Mesenchymal stem cell (in vitro differentiated cells and primary cell): Measurements from ENCODE around the gene MSMB.

ENCODE experiments used
- DNase-seq: peaks from one replicate; pipeline ENCODE4 v3.0.0-alpha.2; 2013
- H2AFZ ChIP-seq: one replicate; pipeline ENCODE4 v1.6.1; 2013; ENCODE audit warnings: low read depth, mild to moderate bottlenecking, control low read depth, inconsistent platforms, low read length, moderate library complexity
- H2AK5ac ChIP-seq: 2 replicates; pipeline ENCODE4 v1.6.1; 2013; ENCODE audit warnings: low read length, moderate library complexity, mild to moderate bottlenecking, inconsistent platforms; ENCODE audit not compliant: severe bottlenecking
- H2BK120ac ChIP-seq: one replicate; pipeline ENCODE4 v1.6.1; 2013; ENCODE audit warnings: low read depth, mild to moderate bottlenecking, inconsistent platforms, low read length, moderate library complexity
- H2BK12ac ChIP-seq, 2 experiments: one replicate each; pipeline ENCODE4 v1.6.1; 2013; ENCODE audit warnings: inconsistent platforms in 2 of 2, low read length in 2 of 2, mild to moderate bottlenecking in 2 of 2, moderate library complexity in 2 of 2, control low read depth in 1 of 2
- H2BK15ac ChIP-seq: one replicate; pipeline ENCODE4 v1.6.1; 2013; ENCODE audit warnings: mild to moderate bottlenecking, low read depth, inconsistent platforms; ENCODE audit not compliant: poor library complexity, severe bottlenecking
- H2BK5ac ChIP-seq: 2 replicates; pipeline ENCODE4 v1.6.1; 2013; ENCODE audit warnings: low read depth, mild to moderate bottlenecking, low read length, control low read depth, inconsistent platforms; ENCODE audit not compliant: poor library complexity, severe bottlenecking
- H3K14ac ChIP-seq, 2 experiments: one replicate each; pipeline ENCODE4 v1.6.1; 2013; ENCODE audit warnings: inconsistent platforms in 2 of 2, low read length in 2 of 2, control low read depth in 1 of 2, mild to moderate bottlenecking in 1 of 2, moderate library complexity in 1 of 2
- H3K18ac ChIP-seq, 2 experiments: one replicate each; pipeline ENCODE4 v1.6.1; 2013; ENCODE audit warnings: inconsistent platforms in 2 of 2, low read length in 2 of 2, control low read depth in 1 of 2, low read depth in 1 of 2, mild to moderate bottlenecking in 1 of 2
- H3K23ac ChIP-seq, 2 experiments: one replicate each; pipeline ENCODE4 v1.6.1; 2013; ENCODE audit warnings: inconsistent platforms in 2 of 2, low read length in 2 of 2, mild to moderate bottlenecking in 2 of 2, moderate library complexity in 2 of 2, control low read depth in 1 of 2
- H3K27ac ChIP-seq: 2 replicates; pipeline ENCODE4 v1.5.1; 2013; ENCODE audit warnings: mild to moderate bottlenecking, moderate library complexity, low read length, control low read depth, inconsistent platforms; ENCODE audit not compliant: poor library complexity, severe bottlenecking
- H3K27me3 ChIP-seq, 2 experiments: 2 replicates each; pipeline versions ENCODE4 v1.6.1 to v1.7.0; 2013; ENCODE audit warnings: low read length in 2 of 2, mild to moderate bottlenecking in 2 of 2, moderate library complexity in 2 of 2, control low read depth in 1 of 2, inconsistent platforms in 1 of 2; ENCODE audit not compliant: control insufficient read depth in 1 of 2, insufficient read depth in 1 of 2
- H3K36me3 ChIP-seq, 2 experiments: 2 replicates each; pipeline versions ENCODE4 v1.6.1 to v1.7.0; 2013; ENCODE audit warnings: low read length in 2 of 2, control low read depth in 1 of 2, inconsistent platforms in 1 of 2, low read depth in 1 of 2, mild to moderate bottlenecking in 1 of 2; ENCODE audit not compliant: insufficient read depth in 2 of 2, control insufficient read depth in 1 of 2
- H3K4ac ChIP-seq, 2 experiments: one replicate each; pipeline ENCODE4 v1.6.1; 2013; ENCODE audit warnings: inconsistent platforms in 2 of 2, low read length in 2 of 2, mild to moderate bottlenecking in 2 of 2, moderate library complexity in 2 of 2, control low read depth in 1 of 2, low read depth in 1 of 2
- H3K4me1 ChIP-seq: 2 replicates; pipeline ENCODE4 v1.6.1; 2013; ENCODE audit warnings: low read depth, low read length, control low read depth; ENCODE audit not compliant: control insufficient read depth, insufficient read depth
- H3K4me2 ChIP-seq: 2 replicates; pipeline ENCODE4 v1.6.1; 2013; ENCODE audit warnings: low read length, mild to moderate bottlenecking, inconsistent platforms; ENCODE audit not compliant: poor library complexity, severe bottlenecking
- H3K4me3 ChIP-seq, 2 experiments: 2 replicates each; pipeline versions ENCODE4 v1.5.1 to v1.7.0; 2013; ENCODE audit warnings: low read length in 2 of 2, mild to moderate bottlenecking in 2 of 2, control low read depth in 1 of 2, low read depth in 1 of 2; ENCODE audit not compliant: insufficient read depth in 1 of 2
- H3K79me1 ChIP-seq: replicated peaks from 2 replicates; pipeline ENCODE4 v1.6.1; 2013; ENCODE audit warnings: mild to moderate bottlenecking, control low read depth, low read length, inconsistent platforms; ENCODE audit not compliant: poor library complexity, severe bottlenecking
- H3K9ac ChIP-seq: 2 replicates; pipeline ENCODE4 v1.7.0; 2013; ENCODE audit warnings: mild to moderate bottlenecking, low read length, moderate library complexity
- H3K9me3 ChIP-seq: 2 replicates; pipeline ENCODE4 v1.7.0; 2013; ENCODE audit warnings: mild to moderate bottlenecking, low read length; ENCODE audit not compliant: control insufficient read depth
- H4K8ac ChIP-seq: one replicate; pipeline ENCODE4 v1.6.1; 2013; ENCODE audit warnings: inconsistent platforms, mild to moderate bottlenecking, low read length, moderate library complexity
- H4K91ac ChIP-seq: one replicate; pipeline ENCODE4 v1.6.1; 2013; ENCODE audit warnings: mild to moderate bottlenecking, low read length, inconsistent platforms
- WGBS: methylation state at CpG from one replicate; pipeline ENCODE4 v1.1.7; 2013; ENCODE audit warnings: mixed read lengths; 5-methylcytosine and 5-hydroxymethylcytosine counted together

Gene MSMB

GRCh38 chr10:46055771-46056170 is 9.7 kb upstream of the MSMB start:
- Histone ChIP-seq H3K36me3 (no peaks in the 10 kb centered on the region), H3K27ac (no peak overlapping the region), H2BK15ac (no peak overlapping the region), H3K4me1 (no peaks in the 10 kb centered on the region), H4K91ac (no peak overlapping the region), H3K18ac (no peak overlapping the region), H3K23ac (no peak overlapping the region), H2BK5ac (no peak overlapping the region), H3K4ac (no peak overlapping the region), H2BK120ac (no peak overlapping the region), H2BK12ac (no peak overlapping the region), H3K9me3 (peaks cover 5% of the 10 kb centered on the region), H3K9ac (no peak overlapping the region), H3K4me2 (no peak overlapping the region), H4K8ac (no peak overlapping the region), H2AFZ (no peak overlapping the region), H3K4me3 (no peak overlapping the region), H2AK5ac (no peak overlapping the region), H3K79me1 (no peaks in the 10 kb centered on the region), H3K14ac (no peak overlapping the region), H3K27me3 (peaks cover 21 to 40% of the 10 kb centered on the region in 2 experiments)
- no peak for DNase-seq
- 100% methylated on average over 2 of the region's 4 CpGs for WGBS

- no peak overlapping the region for H4K8ac ChIP-seq
- no peak overlapping the region for H3K4me2 ChIP-seq
- no peak overlapping the region for H2BK5ac ChIP-seq
Measured at GRCh38 chr10:46053534-46054434, 7.7 kb upstream of the MSMB start.

GRCh38 chr10:46052791-46053375 is 6.8 kb upstream of the MSMB start:
- H4K91ac ChIP-seq, result peak overlapping the region; percentile 53
- H3K4me1 ChIP-seq, result no peaks in the 10 kb centered on the region
- H3K4ac ChIP-seq, result no peak overlapping the region
- H3K27me3 ChIP-seq, result peaks cover 20 to 50% of the 10 kb centered on the region in 2 experiments
- no peak overlapping the region for H2AFZ ChIP-seq
- H2BK15ac ChIP-seq, result no peak overlapping the region
- H4K8ac ChIP-seq, result peak overlapping the region; percentile 14
- H3K36me3 ChIP-seq, result no peaks in the 10 kb centered on the region
- no peak overlapping the region for H2BK120ac ChIP-seq
- peaks cover 5% of the 10 kb centered on the region for H3K9me3 ChIP-seq
- no peak overlapping the region for H3K4me2 ChIP-seq
- H2BK5ac ChIP-seq, result no peak overlapping the region
- no peak overlapping the region for H2AK5ac ChIP-seq
- H3K23ac ChIP-seq, result no peak overlapping the region
- H3K9ac ChIP-seq, result no peak overlapping the region
- H3K4me3 ChIP-seq, result no peak overlapping the region
- DNase-seq, result no peak
- 90% methylated on average over 4 of the region's 6 CpGs for WGBS
- H3K27ac ChIP-seq, result no peak overlapping the region
- peak overlapping the region in 1 of 2 experiments; percentile 69 for H2BK12ac ChIP-seq
- H3K79me1 ChIP-seq, result no peaks in the 10 kb centered on the region
- no peak overlapping the region for H3K18ac ChIP-seq
- H3K14ac ChIP-seq, result peak overlapping the region in 1 of 2 experiments; percentile 41

More at GRCh38 chr10:46053534-46054434, 7.7 kb upstream of the MSMB start:
- Histone ChIP-seq H3K18ac (peak overlapping the region in 1 of 2 experiments; percentile 24), H3K4me1 (no peaks in the 10 kb centered on the region), H2BK12ac (no peak overlapping the region), H3K79me1 (no peaks in the 10 kb centered on the region), H3K4me3 (no peak overlapping the region), H3K9ac (no peak overlapping the region), H2BK120ac (peak overlapping the region; percentile 34), H2BK15ac (no peak overlapping the region), H3K36me3 (no peaks in the 10 kb centered on the region), H3K27ac (no peak overlapping the region), H4K91ac (no peak overlapping the region), H3K4ac (no peak overlapping the region), H3K23ac (no peak overlapping the region), H2AFZ (no peak overlapping the region), H3K9me3 (peaks cover 5% of the 10 kb centered on the region), H2AK5ac (no peak overlapping the region), H3K14ac (no peak overlapping the region), H3K27me3 (peaks cover 15 to 45% of the 10 kb centered on the region in 2 experiments)
- no peak for DNase-seq
- WGBS, result 67% methylated on average over 9 of the region's 9 CpGs

GRCh38 chr10:46052057-46052790 is 6.2 kb upstream of the MSMB start:
- H2AFZ ChIP-seq, result no peak overlapping the region
- peak overlapping the region in 1 of 2 experiments; percentile 57 for H2BK12ac ChIP-seq
- H3K79me1 ChIP-seq, result no peaks in the 10 kb centered on the region
- no peak overlapping the region for H2BK120ac ChIP-seq
- H3K18ac ChIP-seq, result no peak overlapping the region
- no peak overlapping the region for H3K4ac ChIP-seq
- H3K4me1 ChIP-seq, result no peaks in the 10 kb centered on the region
- no peak overlapping the region for H2BK15ac ChIP-seq
- H3K23ac ChIP-seq, result no peak overlapping the region
- H2AK5ac ChIP-seq, result no peak overlapping the region
- H3K36me3 ChIP-seq, result no peaks in the 10 kb centered on the region
- no peak overlapping the region for H3K27ac ChIP-seq
- no peak overlapping the region for H4K91ac ChIP-seq
- no peak overlapping the region for H2BK5ac ChIP-seq
- DNase-seq, result peak; percentile 38
- peaks cover 2% of the 10 kb centered on the region for H3K9me3 ChIP-seq
- peaks cover 27 to 57% of the 10 kb centered on the region in 2 experiments for H3K27me3 ChIP-seq
- no peak overlapping the region for H3K4me3 ChIP-seq
- H3K14ac ChIP-seq, result no peak overlapping the region
- H3K9ac ChIP-seq, result no peak overlapping the region
- H4K8ac ChIP-seq, result no peak overlapping the region
- no peak overlapping the region for H3K4me2 ChIP-seq
- 81% methylated on average over 6 of the region's 7 CpGs for WGBS
